Endothelial cell of umbilical vein (primary cell): ENCODE results near the gene RPLP2.

ENCODE experiments used
- CTCF ChIP-seq, 2 donors: IDR thresholded peaks; 1 replicate in 1 of 2; 2 replicates in 1 of 2; pipeline ENCODE4 v1.5.1; 2011; ENCODE audit warnings: low read length in 2 of 2, mild to moderate bottlenecking in 2 of 2, moderate library complexity in 2 of 2, control low read depth in 1 of 2, inconsistent platforms in 1 of 2, low read depth in 1 of 2; ENCODE audit not compliant: insufficient read depth in 1 of 2; ENCODE audit errors: extremely low read depth in 1 of 2
- JUN ChIP-seq: IDR thresholded peaks from 2 replicates; pipeline ENCODE4 v1.6.1; 2011; ENCODE audit warnings: borderline replicate concordance, low read depth; ENCODE audit not compliant: insufficient read length, insufficient read depth
- POLR2A ChIP-seq: IDR thresholded peaks from 2 replicates; pipeline ENCODE4 v1.6.1; 2012; ENCODE audit warnings: low read depth, mild to moderate bottlenecking, control low read depth, low read length

- TF ChIP-seq JUN (no peak), CTCF (IDR thresholded peaks at IDR 0.05; ENCODE audit: extremely low read depth in 1 of 2, insufficient read depth in 1 of 2, low read depth in 1 of 2, low read length in 2 of 2) (peak; percentile 81 to 94), POLR2A (no peak)
Measured at GRCh38 chr11:848380-848931, 38.7 kb downstream of the RPLP2 start.
